Measurements from ENCODE around the gene CFAP74. TPM values are rescaled to one million over a fixed set of nuclear protein-coding genes. Genes with fewer than 3 reads are reported as not detected.

Gene CFAP74
- total and polyA plus RNA-seq, 9 of the 15 experiments (the other 6 are each of a cell fraction or from before 2014, with no cell fraction given), result 0.03 to 0.15 (median 0.05) TPM; not detected in 6

GRCh38 chr1:1895060-1895418 lies 108.5 kb downstream of the CFAP74 start:
- POLR2A ChIA-PET, result interaction anchor here (0.7 to 1.5 kb wide), 3 partner anchors 12 to 276 kb away, joined by 3 to 9 read pairs (median 3); no protein-coding TSS in a partner anchor
- no peaks in the 10 kb centered on the region for H4K20me1 ChIP-seq (replicated peaks; ENCODE audit: control insufficient read depth, insufficient read depth, low read length)
- FAIRE-seq, result no peak
- no TSS peak for BruUV-seq (replicated peaks)
- peak overlapping the region in 1 of 2 experiments; percentile 21; a peak in 1 of 4 replicates for H3K9ac ChIP-seq (ENCODE audit: insufficient read depth in 1 of 2, low read depth in 2 of 2, low read length in 2 of 2)
- H3K9me1 ChIP-seq (ENCODE audit: control insufficient read depth, insufficient read depth, low read length), result peaks cover 3% of the 10 kb centered on the region
- no peak overlapping the region for H3K4me3 ChIP-seq
- in situ Hi-C loops (cut with MboI) (no loop called here), intact Hi-C loops (cut with micrococcal nuclease) (no loop called here)
- no peak for ATAC-seq
- H3K27me3 ChIP-seq (ENCODE audit: control insufficient read depth in 2 of 2, insufficient read depth in 2 of 2, low read length in 2 of 2), result peaks cover 0 to 14% of the 10 kb centered on the region in 2 experiments; a peak in 3 of 5 replicates
- WGBS (ENCODE audit: insufficient coverage, low coverage, missing lambda C conversion rate), result 37% methylated on average over 10 of the region's 10 CpGs
- no peak overlapping the region for H3K27ac ChIP-seq (ENCODE audit: extremely low read depth, low read depth, low read length)
- H3K4me1 ChIP-seq (replicated peaks in 1 of 2; ENCODE audit: control insufficient read depth in 2 of 2, insufficient read depth in 2 of 2, low read length in 2 of 2), result peaks cover 17 to 61% of the 10 kb centered on the region in 2 experiments; a peak in 4 of 5 replicates
- H3K79me2 ChIP-seq (ENCODE audit: control insufficient read depth, insufficient read depth, low read length), result peaks cover 16% of the 10 kb centered on the region
- H3K4me2 ChIP-seq (ENCODE audit: insufficient read depth, low read length), result no peak overlapping the region
- TF ChIP-seq RBBP5 (IDR thresholded peaks at IDR 0.05; ENCODE audit: borderline replicate concordance, insufficient read depth, low read length, poor library complexity, severe bottlenecking) (peak; percentile 21), BRF2 (IDR thresholded peaks at IDR 0.05; ENCODE audit: borderline replicate concordance, insufficient read depth, insufficient read length) (no peak), MEF2D (tag; conservative IDR thresholded peaks at IDR 0.05; ENCODE audit: low read depth) (no peak), ZSCAN29 (IDR thresholded peaks at IDR 0.05) (peak; percentile 8; the same call in 1 of the 2 replicates), ELK1 (CRISPR knock-in tag; IDR thresholded peaks at IDR 0.05) (no peak)
- H2AFZ ChIP-seq (ENCODE audit: low read depth, low read length), result no peak overlapping the region
- peaks cover 2% of the 10 kb centered on the region; the same call in 1 of the 2 replicates for H3K9me3 ChIP-seq (replicated peaks; ENCODE audit: control insufficient read depth, insufficient read depth, low read depth, low read length)
- DNase-seq (ENCODE audit: extremely low read depth in 1 of 4, low spot score in 3 of 4), result no peak
- CTCF ChIA-PET (ENCODE audit: low intra/inter-chr PET ratio), result no interaction called here
- peaks cover 3% of the 10 kb centered on the region; the same call in 1 of the 3 replicates for H3K36me3 ChIP-seq (ENCODE audit: control insufficient read depth, insufficient read depth, low read length)
